GM18858 (cell line): ENCODE data around the gene LY9.
"Not testable (repeated sequence)": the region's sequence is repeated elsewhere in the genome, so short reads cannot be mapped to it uniquely, and the experiment has no call there.

Source experiments
- ATAC-seq: cut with Tn5 transposase; IDR thresholded peaks from one replicate; pipeline ENCODE4 v1.9.1; 2021; ENCODE audit not compliant: unreplicated experiment

The LY9 gene

GRCh38 chr1:160863774-160864131 lies 67.8 kb downstream of the LY9 start:
- ATAC-seq: no peak

- no peak for ATAC-seq
These were observed 68.2 kb downstream of the LY9 start for GRCh38 chr1:160864173-160864572.

- no peak for ATAC-seq
These were observed 69.4 kb downstream of the LY9 start for GRCh38 chr1:160865337-160865736.

GRCh38 chr1:160866001-160866694 lies 70.2 kb downstream of the LY9 start:
- ATAC-seq: no peak

GRCh38 chr1:160866695-160867260 lies 70.8 kb downstream of the LY9 start:
- ATAC-seq: no peak

GRCh38 chr1:160867651-160868050 lies 71.7 kb downstream of the LY9 start:
- not testable (repeated sequence) for ATAC-seq

- no peak for ATAC-seq
These were observed 72.2 kb downstream of the LY9 start for GRCh38 chr1:160868141-160868540.

GRCh38 chr1:160874935-160875334 lies 79.0 kb downstream of the LY9 start:
- no peak for ATAC-seq

GRCh38 chr1:160875591-160875990 lies 79.6 kb downstream of the LY9 start:
- ATAC-seq: not testable (repeated sequence)

- ATAC-seq: no peak
These were observed 80.3 kb downstream of the LY9 start for GRCh38 chr1:160876311-160876710.

GRCh38 chr1:160877221-160877620 lies 81.2 kb downstream of the LY9 start:
- no peak for ATAC-seq
